Measurements from ENCODE around the gene CFAP43.
A peak's percentile ranks its signal among the peaks of the same experiment; 100 is the strongest.

Gene CFAP43

GRCh38 chr10:104127411-104127810 is 104.8 kb downstream of the CFAP43 start:
- peak; percentile 21 for DNase-seq

DNA sequence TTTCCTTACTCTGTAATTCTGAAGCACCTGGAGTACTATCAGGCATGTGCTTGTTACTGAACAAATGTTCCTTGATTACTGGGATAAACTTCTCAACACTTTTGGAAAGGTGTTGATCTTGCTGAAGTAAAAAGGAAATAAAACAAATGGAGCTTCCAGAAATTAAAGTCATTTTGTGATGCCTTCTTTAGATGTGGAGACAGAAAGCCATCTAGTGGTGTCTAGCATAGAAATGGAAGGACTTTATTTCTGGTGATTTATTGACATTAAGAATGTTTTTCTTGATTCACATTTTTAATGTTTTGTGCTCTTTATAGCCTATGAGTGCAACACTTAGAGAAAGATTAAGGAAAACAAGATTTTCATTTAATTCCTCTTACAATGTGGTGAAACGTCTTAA is 108.8 kb downstream of the CFAP43 start:
- peak; percentile 35 for DNase-seq

DNA sequence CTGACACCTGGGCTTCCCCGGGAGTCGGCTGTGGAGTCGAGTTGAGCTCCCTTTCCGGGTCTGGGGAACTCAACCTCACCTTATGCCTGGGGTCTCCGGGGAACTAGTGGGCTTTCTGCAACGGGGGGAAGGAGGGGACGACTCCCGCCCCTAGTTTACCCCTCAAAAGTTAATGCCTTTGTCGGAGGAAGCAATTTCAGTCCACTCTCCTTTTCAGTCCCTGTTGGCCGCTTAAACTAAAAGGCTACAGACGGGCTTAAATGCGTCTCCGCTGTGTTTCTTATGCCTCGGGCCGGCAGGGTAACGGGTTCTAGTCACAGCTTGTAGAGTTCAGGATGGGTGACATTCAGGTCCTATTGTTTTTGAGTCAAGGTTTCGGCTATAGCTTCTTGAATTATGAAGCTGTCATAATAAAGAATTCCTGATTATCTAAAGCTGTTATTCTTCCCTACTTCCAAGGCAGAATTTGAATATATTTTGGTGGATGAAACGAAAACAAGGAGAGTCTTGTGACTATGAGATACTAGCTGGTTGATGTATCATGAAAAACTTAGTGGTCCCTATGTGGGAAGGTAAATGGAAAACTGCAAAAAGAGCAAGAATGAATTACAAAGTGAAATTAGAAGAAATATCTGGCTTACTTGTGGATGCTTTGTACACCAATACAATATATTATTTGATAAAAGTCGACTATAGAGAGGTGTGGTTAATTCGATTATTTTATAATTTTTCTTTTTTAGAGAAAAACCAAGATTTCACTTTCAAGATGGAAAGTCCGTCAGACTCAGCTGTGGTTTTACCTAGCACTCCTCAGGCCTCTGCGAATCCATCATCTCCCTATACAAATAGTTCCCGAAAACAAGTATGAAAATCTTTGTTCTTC is 109.7 kb downstream of the CFAP43 start:
- DNase-seq, result no peak

DNA sequence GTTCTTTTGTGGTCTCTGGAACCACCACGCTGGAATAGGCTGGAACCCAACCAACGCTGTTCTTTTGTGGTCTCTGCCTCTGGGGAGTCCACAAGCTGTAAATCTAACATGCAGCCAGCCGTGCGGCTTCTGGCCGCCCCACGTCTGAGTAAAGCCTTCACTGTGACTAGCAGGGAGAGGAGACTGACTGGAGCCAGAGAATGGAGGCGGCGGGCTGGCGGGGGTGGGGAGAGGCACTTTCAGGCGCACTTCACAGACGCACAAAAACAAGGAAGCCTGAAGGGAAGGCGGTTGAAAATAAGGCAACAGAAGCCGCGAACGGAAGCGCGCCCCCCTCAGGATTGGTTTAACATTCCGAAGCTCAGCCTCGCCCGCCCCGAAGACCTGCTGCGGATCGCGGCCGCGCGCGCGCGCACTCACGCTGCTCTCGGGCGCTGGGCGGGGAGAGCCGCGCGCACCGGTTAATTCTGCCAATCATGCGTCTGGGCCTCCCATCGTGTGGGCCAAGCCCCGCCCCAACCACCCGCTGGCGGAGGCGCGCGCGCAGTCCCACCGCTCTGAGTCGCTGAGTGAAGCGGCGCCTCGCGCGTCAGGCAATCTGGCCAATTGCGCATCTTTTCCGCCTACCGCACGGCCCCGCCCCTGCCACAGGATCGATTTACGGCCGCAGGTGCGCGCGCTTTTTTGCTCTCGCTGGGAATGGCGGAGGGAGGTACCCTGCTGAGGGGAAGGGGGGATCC is 110.5 kb downstream of the CFAP43 start, which contains the start of gene SFR1:
SFR1 (plus strand) TSS at position 687 of the 740 bp plus-strand sequence; CDS start at position 700, 13 bp downstream.
- DNase-seq, result peak; percentile 99

GRCh38 chr10:104120903-104121484 is 111.2 kb downstream of the CFAP43 start:
- DNase-seq, result peak; percentile 95

GRCh38 chr10:104120512-104120902 is 111.7 kb downstream of the CFAP43 start:
- no peak for DNase-seq

DNA sequence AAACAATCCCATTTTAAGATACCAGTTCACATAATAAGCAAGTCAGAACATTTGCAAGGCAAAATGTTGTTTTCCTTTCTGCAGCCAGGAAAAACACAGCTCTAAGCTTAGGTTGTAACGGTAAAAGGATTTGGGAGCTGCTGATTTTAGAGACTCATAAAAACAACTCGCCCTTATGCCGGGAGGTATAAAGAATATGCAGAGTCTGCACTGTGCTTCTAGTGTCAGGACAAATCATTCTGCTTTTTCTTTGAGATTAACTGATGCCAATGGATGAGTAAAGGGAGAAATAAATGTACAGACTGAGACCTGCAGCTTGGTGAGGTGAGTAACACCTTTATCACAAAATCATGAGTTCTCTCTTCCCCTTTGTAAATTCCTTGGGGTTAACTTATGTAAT is 112.2 kb downstream of the CFAP43 start:
- DNase-seq, result peak; percentile 48

DNA sequence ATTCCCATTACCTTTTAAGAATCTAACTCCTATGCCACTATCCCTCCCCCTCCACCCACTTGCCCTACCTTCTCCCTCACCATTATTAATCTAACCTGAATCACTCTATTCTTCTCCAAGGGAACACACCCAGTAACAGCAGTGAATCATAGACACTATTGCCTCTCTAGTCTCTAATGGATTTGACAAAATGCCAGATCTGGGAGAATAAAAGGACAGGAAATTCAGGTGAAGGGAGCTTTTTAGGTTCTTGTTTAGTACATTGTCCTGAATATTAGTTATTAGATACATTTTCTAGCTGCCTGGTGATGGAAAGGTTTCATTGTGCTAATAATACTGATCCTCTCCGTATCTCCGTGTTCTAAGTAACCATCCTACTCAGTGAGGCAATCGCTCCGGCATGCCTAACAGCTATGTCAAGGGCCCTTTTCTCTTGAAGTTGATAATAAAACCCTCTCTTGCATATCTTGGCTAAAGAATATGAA is 114.3 kb downstream of the CFAP43 start:
- no peak for DNase-seq

DNA sequence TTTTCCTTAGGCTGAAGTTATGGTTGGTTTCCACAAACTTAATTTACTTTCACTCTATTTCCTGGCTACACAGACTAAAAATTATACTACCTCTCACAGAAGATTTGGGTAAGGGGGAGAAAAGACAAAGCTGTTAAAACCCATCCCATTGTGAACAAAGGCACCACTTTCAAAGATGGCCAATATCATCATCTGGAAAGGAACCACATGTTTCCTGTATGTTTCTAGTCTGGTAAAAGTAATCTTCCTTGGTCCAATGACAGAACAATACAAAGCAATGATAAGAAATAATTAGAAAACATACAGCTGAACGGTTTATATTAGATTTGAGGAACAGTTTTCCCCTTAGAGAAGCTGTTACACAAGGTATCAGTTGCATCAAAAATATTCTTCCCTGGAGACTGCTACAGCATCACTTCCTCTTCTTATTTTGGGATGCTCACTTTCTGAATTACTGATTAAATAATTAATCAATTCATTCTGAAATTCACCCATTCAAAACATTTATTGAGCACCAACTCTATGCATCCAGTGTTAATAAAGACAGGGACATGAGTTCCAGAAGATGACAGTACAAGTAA is 118.7 kb downstream of the CFAP43 start:
- no peak for DNase-seq

- DNase-seq, result no peak
Observed at GRCh38 chr10:104109908-104110662, 122.1 kb downstream of the CFAP43 start.

GRCh38 chr10:104104926-104105325 is 127.2 kb downstream of the CFAP43 start:
- no peak for DNase-seq

- no peak for DNase-seq
Observed at GRCh38 chr10:104104418-104104817, 127.7 kb downstream of the CFAP43 start.

DNA sequence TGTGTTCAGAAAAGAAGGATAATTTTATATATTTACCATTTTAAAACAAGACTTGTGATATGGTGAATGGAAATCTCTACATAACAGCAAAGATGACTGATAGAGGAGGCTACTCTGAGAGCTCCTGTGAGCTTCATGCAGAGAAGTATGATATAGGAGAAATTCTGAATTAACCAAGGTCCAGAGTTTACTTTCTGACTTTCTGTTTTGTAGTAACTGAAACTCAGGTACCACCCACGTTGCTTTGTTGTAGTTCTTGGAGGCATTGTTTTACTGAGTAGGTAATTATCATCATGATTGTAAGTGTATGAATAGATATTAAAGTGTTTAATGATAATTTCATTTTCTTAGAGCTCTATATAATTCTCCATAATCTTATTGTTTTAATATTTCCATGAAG is 128.2 kb downstream of the CFAP43 start:
- DNase-seq, result no peak

DNA sequence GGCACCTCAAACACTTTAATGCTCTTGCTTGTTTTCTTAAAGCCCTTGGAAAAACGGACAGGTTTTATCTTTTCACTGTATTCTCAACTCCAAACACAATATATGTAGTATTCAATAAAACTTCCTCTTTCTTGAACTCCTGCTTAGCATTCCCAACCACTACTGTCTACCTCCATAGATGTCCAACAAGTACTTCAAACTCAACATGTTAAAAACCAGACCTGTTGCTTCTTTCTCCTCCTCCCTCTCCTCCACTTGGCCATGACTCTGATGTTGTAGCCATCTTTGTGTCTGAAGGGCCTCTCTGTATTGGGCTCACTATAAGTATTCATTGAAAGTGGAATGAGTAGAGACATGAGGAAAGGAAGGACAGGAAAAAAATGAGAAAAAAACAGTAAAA is 130.3 kb downstream of the CFAP43 start:
- DNase-seq, result no peak

- DNase-seq, result no peak
Observed at GRCh38 chr10:104100795-104101194, 131.4 kb downstream of the CFAP43 start.

- DNase-seq, result no peak
Observed at GRCh38 chr10:104099941-104100340, 132.2 kb downstream of the CFAP43 start.

GRCh38 chr10:104099269-104099668 is 132.9 kb downstream of the CFAP43 start:
- DNase-seq, result no peak

GRCh38 chr10:104098358-104098925 is 133.7 kb downstream of the CFAP43 start:
- no peak for DNase-seq

- DNase-seq, result no peak
Observed at GRCh38 chr10:104096692-104097091, 135.5 kb downstream of the CFAP43 start.

GRCh38 chr10:104092749-104093148 is 139.4 kb downstream of the CFAP43 start:
- DNase-seq, result no peak

- no peak for DNase-seq
Observed at GRCh38 chr10:104090611-104091010, 141.6 kb downstream of the CFAP43 start.

GRCh38 chr10:104089621-104090020 is 142.5 kb downstream of the CFAP43 start:
- no peak for DNase-seq
